SKM-1 (cell line): ENCODE measurements around the gene RAVER1.
"Not testable (repeated sequence)": the region's sequence is repeated elsewhere in the genome, so short reads cannot be mapped to it uniquely, and the experiment has no call there.

Experiments
- DNase-seq: peaks from one replicate; lab custom pipeline; 2025; ENCODE audit not compliant: unreplicated experiment; lab: John Stamatoyannopoulos, UW

Gene RAVER1, protein sequence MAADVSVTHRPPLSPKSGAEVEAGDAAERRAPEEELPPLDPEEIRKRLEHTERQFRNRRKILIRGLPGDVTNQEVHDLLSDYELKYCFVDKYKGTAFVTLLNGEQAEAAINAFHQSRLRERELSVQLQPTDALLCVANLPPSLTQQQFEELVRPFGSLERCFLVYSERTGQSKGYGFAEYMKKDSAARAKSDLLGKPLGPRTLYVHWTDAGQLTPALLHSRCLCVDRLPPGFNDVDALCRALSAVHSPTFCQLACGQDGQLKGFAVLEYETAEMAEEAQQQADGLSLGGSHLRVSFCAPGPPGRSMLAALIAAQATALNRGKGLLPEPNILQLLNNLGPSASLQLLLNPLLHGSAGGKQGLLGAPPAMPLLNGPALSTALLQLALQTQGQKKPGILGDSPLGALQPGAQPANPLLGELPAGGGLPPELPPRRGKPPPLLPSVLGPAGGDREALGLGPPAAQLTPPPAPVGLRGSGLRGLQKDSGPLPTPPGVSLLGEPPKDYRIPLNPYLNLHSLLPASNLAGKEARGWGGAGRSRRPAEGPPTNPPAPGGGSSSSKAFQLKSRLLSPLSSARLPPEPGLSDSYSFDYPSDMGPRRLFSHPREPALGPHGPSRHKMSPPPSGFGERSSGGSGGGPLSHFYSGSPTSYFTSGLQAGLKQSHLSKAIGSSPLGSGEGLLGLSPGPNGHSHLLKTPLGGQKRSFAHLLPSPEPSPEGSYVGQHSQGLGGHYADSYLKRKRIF

DNA sequence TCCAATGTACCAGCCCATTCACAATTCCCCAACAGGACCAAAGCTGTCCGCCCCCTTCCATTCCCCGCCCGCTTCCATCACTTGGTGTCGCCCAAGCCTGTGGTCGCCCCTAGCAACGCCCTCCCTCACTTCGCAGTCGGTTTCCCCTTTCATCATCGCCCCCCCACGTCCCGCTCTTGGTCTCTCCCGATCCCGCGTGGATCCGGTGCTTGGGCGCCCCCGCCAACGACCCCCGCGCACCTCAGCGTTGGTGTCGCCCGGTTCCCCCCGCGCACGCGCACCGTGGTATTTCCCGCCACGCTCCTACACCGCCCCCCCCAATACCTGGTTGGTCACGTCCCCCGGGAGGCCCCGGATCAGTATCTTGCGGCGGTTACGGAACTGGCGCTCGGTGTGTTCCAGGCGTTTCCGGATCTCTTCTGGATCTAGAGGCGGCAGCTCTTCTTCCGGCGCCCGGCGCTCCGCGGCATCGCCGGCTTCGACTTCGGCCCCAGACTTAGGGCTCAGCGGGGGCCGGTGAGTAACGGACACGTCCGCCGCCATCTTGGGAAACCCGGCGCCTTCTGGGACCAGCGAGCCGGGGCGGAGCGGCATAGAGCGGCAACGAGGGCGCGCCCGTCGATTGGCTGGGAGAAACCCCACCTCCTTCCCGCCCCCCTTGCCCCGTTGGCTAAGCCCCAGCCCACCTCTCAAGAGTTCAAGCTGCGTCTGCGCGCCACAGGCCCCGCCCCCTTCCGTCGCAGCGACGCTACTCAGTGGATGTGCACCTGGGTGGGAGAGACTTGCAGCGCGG is at the start of gene RAVER1:
Gene RAVER1, minus strand, starts transcription at position 565 of the 793 bp plus-strand sequence. Its CDS starts 22 bp downstream, at position 543.
- DNase-seq, result peak; percentile 89

DNA sequence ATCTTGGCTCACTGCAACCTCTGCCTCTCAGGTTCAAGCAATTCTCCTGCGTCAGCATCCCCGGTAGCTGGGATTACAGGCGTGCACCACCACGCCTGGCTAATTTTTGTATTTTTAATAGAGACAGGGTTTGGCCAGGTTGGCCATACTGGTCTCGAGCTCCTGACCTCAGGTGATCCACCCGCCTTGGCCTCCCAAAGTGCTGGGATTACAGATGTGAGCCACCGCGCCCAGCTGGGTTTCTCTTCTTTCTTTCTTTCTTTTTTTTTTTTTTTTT is 49.8 kb upstream of the RAVER1 start:
- DNase-seq, result not testable (repeated sequence)

DNA sequence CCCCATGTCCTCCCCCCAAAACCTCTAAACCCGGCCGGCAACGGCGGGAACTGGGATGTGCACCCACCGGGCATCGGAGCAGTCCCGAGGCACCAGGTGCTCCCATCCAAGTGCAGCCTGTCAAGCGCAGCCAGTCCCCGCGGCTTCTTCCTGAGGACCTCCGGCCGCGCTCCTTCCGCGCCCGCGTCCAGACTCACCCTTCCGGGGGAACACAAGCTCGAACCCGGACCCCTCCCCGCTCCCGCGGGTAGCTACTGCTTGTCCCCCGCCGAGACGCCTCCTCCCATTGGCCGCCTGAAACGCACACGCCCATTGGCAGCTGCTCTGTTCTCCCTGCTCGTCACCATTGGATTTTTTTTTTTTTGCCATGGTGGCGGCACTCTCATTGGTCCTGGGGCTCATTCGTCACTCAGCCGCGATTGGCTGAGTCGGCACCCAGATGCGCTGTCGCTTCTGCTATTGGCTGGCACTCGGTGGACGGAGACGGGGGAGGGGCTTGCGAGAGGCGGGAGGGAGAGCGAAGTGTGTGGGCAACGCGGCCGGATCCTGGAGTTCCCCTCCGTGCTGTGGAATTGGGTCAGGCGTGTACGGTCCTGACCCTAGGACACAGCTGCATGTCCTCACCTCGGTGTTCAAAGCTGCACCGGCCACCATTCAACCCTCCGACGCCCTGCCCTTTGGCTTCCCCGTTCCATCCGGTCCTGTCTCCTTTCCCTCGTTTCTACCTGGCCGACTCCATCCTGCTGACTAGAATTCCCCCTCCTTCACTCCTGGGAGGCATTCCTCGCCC is 47.2 kb upstream of the RAVER1 start, which contains the start of gene TYK2:
Gene TYK2, minus strand, starts transcription at position 260 of the 790 bp plus-strand sequence. CDS start 2,166 bp downstream, outside the sequence.
- peak; percentile 97 for DNase-seq

DNA sequence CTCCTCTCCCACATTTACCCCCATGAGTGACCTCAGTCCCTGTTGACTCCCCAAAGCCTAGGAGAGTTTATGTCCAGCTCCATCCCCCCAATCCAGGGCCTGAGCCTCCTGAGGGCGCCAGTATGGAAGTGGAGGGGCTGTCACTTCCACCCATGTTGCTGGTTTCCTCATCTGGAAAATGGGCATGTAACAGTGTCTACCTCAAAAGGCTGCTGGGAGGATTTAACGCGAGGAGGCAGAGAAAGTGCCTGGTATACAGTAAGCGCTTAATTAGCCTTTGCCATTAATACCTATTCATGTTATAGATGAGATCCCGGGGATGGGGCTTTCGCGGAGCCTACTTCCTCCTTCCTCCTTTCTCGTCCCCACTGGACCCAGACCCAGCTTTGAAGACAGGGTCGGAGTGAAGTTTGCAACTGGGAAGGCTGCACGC is 46.6 kb upstream of the RAVER1 start:
- DNase-seq, result no peak

DNA sequence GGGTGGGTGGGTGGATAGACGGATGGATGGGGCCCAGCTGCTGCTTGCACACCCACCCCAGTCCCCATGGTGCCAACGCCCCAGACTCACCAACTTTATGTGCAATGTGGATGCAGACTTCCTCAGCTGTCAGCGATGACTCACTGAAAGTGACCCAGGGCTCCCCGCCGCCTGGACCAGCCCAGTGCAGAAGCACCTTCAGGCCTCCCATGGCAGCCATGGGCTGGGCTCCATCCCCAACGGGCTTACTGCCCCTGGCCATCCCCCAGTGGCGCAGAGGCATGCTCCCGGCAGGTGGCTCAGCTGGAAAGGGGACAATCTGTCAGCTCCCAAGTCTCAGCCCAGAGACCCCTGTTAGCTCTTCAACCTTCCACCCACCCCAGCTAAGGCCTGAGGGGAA is 44.8 kb upstream of the RAVER1 start:
- no peak for DNase-seq

DNA sequence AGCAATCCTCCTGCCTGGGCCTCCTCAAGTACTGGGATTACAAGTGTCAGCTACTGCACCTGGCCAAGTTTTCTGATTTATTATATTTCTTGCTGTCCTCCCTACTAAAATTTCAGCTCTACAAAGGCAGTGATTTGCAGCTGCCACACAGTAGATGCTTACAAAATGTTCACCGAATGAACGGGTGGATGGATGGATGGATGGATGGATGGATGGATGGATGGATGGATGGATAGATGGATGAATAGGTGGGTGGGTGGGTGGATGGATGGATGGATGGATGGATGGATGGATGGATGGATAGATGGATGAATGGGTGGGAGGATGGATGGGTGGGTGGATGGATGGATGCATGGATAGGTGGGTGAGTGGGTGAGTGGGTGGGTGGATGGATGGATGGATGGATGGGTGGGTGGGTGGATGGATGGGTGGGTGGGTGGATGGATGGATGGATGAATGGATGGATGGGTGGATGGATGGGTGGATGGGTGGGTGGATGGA is 43.9 kb upstream of the RAVER1 start:
- not testable (repeated sequence) for DNase-seq

DNA sequence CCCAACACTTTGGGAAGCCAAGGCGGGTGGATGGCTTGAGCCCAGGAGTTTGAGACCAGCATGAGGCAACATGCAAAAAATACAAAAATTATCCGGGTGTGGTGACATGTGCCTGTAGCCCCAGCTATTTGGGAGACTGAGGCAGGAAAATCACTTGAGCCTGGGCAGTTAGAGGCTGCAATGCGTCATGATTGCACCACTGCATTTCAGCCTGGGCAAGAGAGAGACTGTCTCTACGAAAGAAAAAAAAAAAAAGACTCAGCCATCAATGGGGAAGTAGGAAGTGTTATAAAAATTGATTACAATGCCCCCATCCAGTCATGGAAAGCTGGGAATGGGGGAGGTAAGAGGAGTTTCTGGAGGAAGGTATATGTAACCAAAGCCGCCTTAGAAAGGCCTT is 41.6 kb upstream of the RAVER1 start:
- no peak for DNase-seq

DNA sequence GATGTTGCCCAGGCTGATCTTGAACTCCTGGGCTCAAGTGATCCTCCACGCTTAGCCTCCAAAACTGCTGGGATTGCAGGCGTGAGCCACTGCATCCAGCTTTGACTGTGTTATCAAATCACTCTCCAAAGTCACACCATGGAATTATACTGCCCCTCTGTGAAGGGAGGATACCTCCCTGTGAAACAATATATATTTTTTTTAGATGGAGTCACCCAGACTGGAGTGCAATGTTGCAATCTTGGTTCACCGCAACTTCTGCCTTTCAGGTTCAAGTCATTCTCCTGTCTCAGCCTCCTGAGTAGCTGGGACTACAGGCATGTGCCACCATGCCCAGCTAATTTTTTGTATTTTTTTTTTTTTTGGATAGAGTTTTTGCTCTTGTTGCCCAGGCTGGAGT is 39.4 kb upstream of the RAVER1 start:
- DNase-seq, result peak; percentile 93

DNA sequence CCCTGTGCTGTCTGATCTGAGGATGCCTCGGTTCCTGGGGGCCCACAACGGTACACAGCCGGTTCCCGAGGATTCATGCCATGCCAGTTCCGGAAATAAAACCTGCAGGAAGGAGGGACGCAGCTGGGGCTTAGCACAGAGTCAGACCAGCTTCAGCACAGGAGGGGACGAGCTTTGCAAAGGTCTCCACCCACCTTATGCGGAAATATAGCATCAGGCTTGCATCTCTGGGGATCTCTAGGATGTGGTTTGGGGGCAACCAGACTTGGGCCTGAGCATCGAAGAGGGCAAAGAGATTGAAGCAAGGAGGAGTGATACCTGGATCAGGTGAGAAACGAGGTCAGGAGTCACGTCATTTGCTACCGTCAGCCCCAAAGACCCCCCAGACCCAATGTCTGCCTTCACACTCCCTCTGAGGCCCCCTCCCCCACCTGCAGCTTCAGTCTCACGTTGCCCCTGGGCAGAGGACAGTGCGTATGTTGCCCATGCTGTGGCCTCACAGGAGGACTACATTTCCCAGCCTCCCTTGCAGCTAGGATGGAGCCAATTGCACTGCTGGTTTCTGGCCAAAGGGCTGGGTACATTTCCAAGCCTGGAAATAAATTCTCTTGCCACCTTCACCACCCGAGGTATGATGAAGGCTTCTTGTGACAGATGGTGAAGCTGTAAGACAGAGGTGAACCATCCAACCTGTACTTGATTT is 34.9 kb upstream of the RAVER1 start:
- DNase-seq, result no peak

DNA sequence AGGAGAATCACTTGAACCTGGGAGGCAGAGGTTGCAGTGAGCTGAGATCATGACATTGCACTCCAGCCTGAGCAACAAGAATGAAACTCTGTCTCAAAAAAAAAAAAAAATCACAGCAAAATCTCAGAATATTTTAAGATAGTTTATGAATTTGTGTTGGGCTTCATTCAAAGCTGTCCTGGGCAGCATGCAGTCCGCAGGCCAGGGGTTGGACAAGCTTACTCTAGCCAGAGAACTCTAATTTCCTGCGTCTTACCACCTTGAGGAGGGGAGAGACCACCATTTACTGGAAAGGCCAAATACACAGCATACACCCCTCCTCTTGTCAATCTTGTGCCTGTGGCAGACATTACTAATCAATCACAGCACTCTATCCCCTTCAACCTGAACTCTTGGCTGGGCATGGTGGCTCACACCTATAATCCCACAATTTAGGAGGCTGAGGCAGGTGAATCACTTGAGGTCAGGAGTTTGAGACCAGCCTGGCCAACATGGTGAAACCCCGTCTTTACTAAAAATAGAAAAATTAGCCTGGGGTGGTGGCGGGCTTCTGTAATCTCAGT is 33.7 kb upstream of the RAVER1 start:
- not testable (repeated sequence) for DNase-seq

DNA sequence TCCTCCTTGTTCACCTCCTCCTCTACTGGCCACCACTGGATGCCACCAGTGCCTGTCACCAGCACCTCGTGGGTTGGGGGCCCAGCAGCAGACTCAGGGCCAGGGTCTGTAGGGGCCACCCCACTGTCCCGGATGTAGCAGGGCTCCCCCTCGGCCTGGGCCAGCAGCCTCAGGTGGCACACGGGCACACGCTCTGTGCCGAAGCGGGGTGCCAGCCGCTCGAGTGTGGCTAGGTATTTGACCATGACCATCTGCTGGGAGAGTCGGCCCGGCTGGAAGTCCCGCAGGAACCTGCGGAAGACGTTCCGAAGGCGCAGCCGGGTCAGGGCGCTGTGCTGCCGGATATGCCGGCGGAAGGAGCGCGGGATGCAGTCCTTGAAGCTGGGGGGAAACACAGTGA is 32.2 kb upstream of the RAVER1 start:
- DNase-seq, result no peak

DNA sequence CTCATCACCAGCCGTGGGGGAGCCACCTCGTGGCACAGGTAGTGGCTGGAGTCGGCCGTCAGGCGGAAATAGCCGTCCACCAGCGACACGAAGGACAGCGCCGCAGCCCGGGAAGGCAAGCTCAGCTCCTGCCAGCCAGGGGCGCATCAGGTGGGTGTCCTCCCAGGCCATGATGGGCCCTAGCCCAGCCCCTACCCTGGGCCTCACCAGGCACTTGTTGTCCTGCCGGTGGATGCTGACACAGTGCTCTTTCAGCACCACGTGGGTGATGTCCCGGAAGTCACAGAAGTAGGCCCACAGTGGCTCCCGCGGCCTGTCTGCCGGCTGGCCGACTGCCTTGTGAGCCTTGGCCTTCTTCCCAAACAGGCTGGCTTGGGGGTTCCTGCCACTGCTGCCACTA is 31.3 kb upstream of the RAVER1 start:
- no peak for DNase-seq

DNA sequence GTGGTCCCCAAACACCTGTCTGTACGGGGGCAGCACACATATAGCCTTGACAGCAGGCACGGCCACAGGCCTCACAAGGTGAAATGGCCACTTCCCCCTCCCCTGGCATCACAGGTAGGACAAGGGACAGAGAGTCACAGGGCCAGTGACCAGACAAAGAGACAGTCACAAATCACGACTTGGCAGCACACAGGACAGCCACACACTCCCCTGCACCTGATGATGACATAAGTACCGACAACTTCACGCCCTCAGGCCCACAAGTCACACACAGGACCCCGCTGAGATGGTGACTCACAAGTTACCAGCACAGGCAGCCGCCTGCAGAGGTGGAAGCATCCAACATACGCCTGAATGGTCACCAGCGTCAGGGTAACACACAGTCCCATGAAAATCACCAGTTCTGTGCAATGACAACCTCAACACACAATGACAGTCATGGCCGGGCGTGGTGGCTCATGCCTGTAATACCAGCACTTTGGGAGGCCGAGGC is 30.5 kb upstream of the RAVER1 start:
- no peak for DNase-seq

DNA sequence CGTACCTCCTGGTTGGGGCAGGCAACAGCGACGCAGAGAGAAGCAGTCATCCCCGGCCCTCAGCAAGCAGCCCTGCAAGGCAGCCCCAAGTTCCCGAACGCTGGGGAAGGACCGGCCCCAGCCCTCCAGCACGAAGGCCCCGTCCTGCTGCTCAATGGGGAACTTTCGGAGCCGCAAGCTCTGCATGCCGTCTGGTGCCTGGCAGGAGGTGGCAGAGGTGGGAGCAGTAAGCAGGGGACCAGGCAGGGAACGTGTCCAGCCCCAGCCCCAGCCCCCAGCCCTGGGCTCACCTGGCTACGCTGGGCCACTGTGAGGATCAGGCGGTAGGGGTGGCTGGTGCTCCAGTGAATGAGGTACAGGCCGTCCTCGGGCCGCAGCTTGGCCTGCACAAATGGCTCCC is 28.9 kb upstream of the RAVER1 start:
- DNase-seq, result no peak

DNA sequence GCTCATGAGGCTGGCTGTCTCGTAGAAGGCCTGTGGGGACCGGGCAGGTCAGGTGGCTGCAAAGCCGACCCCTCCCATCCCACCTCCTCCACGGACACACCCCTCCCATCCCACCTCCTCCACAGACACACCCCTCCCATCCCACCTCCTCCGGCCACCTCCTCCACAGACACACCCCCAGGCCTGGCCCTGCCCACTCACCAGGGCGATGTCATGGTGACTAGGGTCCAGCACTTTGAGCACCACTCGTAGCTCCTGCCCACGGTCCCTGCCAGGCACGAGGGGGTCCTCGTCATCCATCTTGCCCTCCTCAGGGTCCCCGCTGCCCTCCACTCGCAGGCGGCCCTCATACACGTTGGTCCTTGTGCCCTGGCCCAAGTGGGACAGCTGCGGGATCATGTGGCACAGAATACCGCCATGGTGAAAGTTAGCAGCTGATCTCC is 28.3 kb upstream of the RAVER1 start:
- DNase-seq, result no peak

DNA sequence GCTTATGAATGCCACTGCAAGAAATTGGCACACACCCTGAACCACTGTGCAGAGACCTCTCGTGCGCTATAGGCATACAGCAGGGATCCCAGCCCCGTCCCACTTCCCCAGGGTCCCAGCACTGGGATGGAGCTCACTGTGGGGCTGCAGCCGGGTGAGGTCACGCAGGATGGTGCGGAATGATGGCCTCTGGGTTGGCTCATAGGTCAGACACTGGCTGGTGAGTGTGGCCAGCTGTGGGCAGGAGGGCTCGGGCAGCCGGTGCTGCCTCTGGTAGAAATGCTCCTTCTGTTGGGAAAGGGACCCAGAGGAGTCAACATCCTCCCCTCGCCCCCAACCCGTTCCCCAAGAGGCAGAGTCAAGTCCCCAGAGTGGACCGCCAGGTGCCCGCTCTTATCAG is 23.1 kb upstream of the RAVER1 start:
- DNase-seq, result no peak

DNA sequence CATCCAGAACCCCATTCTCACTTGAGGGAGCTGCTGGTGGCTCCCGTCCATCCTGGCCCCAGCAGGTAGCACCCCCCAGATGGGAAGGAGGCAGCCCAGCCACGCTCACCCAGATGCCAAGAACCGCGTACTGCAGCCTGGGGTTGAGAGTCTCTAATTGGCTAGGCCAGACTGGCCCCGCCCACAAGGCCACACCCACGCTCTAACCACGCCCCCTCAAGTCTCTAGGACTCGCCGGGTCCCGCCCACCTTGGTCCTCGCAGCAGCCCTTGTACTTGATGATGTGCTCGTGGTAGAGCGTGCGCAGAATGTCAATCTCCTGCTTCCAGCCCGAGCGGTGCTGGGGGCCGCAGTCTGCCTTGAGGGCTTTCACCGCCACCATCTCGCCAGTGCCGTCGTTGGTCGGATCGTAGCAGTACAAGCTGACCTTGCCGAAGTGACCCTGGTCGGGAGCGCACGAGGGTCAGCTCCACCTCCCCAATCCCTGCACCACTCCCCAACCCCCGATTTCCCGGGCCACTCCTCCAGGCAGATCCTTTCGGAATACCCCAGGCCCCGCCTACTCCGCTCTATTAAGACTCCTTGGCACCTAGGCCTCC is 20.6 kb upstream of the RAVER1 start:
- DNase-seq, result no peak

DNA sequence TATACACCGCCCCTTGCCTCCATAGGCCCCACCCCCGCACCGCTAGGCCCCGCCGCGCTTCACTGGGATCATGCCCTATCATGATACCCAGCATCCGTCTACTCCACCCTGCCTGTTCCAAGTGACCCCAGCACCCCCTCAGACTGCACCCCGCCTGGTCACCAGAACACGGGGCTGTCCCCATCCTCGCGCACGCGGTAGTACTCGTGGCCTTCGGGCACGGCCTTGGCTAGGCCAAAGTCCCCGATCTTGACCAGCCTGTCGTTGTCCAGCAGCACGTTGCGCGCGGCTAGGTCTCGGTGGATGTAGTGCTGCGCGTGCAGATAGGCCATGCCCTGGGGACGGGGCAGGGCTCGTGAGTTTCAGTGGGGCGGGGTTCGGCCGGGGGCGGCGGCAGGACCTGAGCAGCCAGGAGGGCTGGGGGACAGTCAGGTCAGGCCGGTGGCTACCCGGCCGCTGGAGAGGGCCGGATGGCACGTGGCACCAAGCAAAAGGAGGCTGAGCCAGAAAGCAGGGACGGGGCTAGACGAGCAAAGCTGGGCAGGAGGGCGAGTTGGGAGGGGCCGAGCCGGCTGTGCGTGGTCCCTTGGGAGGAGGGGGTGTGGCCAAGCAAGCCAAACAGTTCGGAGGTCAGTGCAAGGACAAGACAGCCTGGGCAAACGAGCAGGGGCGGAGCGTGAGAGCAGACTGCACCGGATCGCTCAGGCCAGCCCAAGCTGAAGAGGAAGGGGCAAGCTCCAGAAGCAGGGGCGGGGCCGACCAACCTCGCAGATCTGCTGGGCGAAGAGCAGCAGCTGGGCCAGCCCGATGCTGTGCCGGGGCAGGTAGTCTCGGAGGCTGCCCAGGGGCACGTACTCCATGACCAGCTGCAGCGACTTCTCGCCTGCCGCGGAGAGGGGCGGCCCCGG is 19.7 kb upstream of the RAVER1 start:
- DNase-seq, result no peak
